ENCODE data around the gene UBE2C.

Gene UBE2C

DNA sequence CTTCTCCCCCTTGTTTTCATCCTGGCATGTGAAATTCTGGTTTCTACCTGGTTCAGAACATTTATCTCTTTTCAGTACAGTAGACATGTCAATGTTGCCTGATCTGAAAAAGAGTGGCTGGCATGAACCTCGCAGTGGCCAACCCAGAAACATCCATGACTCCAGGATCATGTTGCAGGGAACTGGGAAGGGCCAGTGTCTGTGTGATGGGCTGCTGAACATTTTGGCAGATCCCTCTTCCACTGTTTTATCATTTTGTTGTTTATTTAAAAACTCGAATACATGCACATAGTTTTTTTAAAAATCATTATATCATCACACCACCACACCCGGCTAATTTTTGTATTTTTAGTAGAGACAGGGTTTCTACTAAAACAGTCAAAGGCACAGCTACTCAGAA lies 39.8 kb upstream of the UBE2C start:
- Histone ChIP-seq H3K4me2 (ENCODE audit: low read depth, low read length) (no peak overlapping the region), H3K9me3 (replicated peaks; ENCODE audit: insufficient read depth, low read length) (no peaks in the 10 kb centered on the region)
- no peak for TF ChIP-seq EZH2 (optimal IDR thresholded peaks at IDR 0.05; ENCODE audit: low read depth, low read length)
- no peak for TF ChIP-seq EZH2phosphoT487 (IDR thresholded peaks at IDR 0.05; ENCODE audit: low read length)
- no peak for TF ChIP-seq CTCF (IDR thresholded peaks at IDR 0.05; ENCODE audit: low read length)

GRCh38 chr20:45774945-45775344 lies 37.5 kb upstream of the UBE2C start:
- H3K9ac ChIP-seq (ENCODE audit: low read length), result no peak overlapping the region
- H3K36me3 ChIP-seq (replicated peaks; ENCODE audit: insufficient read depth, low read length), result no peaks in the 10 kb centered on the region
- H3K4me2 ChIP-seq (ENCODE audit: low read depth, low read length), result no peak overlapping the region
- no peaks in the 10 kb centered on the region for H3K9me3 ChIP-seq (replicated peaks; ENCODE audit: insufficient read depth, low read length)
- H3K4me1 ChIP-seq (ENCODE audit: low read length), result no peaks in the 10 kb centered on the region
- H3K27me3 ChIP-seq (replicated peaks; ENCODE audit: insufficient read depth, low read length), result no peaks in the 10 kb centered on the region
- no peaks in the 10 kb centered on the region for H3F3A ChIP-seq (ENCODE audit: insufficient read depth, low read length)
- H3K9me2 ChIP-seq (replicated peaks; ENCODE audit: insufficient read depth, low read length), result no peaks in the 10 kb centered on the region
- no peaks in the 10 kb centered on the region for H4K20me1 ChIP-seq (ENCODE audit: insufficient read depth, low read length)
- no peaks in the 10 kb centered on the region for H3K79me2 ChIP-seq (ENCODE audit: low read length)
- DNase-seq, result no peak
- no peak overlapping the region for H3K4me3 ChIP-seq (ENCODE audit: low read length)
- H2AFZ ChIP-seq (ENCODE audit: low read length), result no peak overlapping the region
- no peak overlapping the region for H3K27ac ChIP-seq (ENCODE audit: low read length)
- TF ChIP-seq EZH2 (optimal IDR thresholded peaks at IDR 0.05; ENCODE audit: low read depth, low read length) (no peak), CTCF (IDR thresholded peaks at IDR 0.05; ENCODE audit: low read length) (no peak), EZH2phosphoT487 (IDR thresholded peaks at IDR 0.05; ENCODE audit: low read length) (no peak)

More for the DNA sequence above, 39.8 kb upstream of the UBE2C start:
- H3K4me1 ChIP-seq (ENCODE audit: low read length), result no peaks in the 10 kb centered on the region
- no peaks in the 10 kb centered on the region for H3K27me3 ChIP-seq (replicated peaks; ENCODE audit: insufficient read depth, low read length)
- no peak overlapping the region for H3K9ac ChIP-seq (ENCODE audit: low read length)
- no peaks in the 10 kb centered on the region for H3K9me2 ChIP-seq (replicated peaks; ENCODE audit: insufficient read depth, low read length)
- H4K20me1 ChIP-seq (ENCODE audit: insufficient read depth, low read length), result no peaks in the 10 kb centered on the region
- no peak for DNase-seq
- H3K36me3 ChIP-seq (replicated peaks; ENCODE audit: insufficient read depth, low read length), result no peaks in the 10 kb centered on the region
- no peak overlapping the region for H3K27ac ChIP-seq (ENCODE audit: low read length)
- H3K4me3 ChIP-seq (ENCODE audit: low read length), result no peak overlapping the region
- no peaks in the 10 kb centered on the region for H3K79me2 ChIP-seq (ENCODE audit: low read length)
- H2AFZ ChIP-seq (ENCODE audit: low read length), result no peak overlapping the region
- H3F3A ChIP-seq (ENCODE audit: insufficient read depth, low read length), result no peaks in the 10 kb centered on the region

GRCh38 chr20:45775411-45775810 lies 37.0 kb upstream of the UBE2C start:
- Histone ChIP-seq H3K4me3 (ENCODE audit: low read length) (no peak overlapping the region), H3F3A (ENCODE audit: insufficient read depth, low read length) (no peaks in the 10 kb centered on the region), H3K27ac (ENCODE audit: low read length) (no peak overlapping the region), H3K9me3 (replicated peaks; ENCODE audit: insufficient read depth, low read length) (no peaks in the 10 kb centered on the region), H3K9me2 (replicated peaks; ENCODE audit: insufficient read depth, low read length) (no peaks in the 10 kb centered on the region), H2AFZ (ENCODE audit: low read length) (no peak overlapping the region), H3K4me2 (ENCODE audit: low read depth, low read length) (no peak overlapping the region), H3K4me1 (ENCODE audit: low read length) (no peaks in the 10 kb centered on the region), H4K20me1 (ENCODE audit: insufficient read depth, low read length) (no peaks in the 10 kb centered on the region), H3K27me3 (replicated peaks; ENCODE audit: insufficient read depth, low read length) (no peaks in the 10 kb centered on the region), H3K79me2 (ENCODE audit: low read length) (no peaks in the 10 kb centered on the region), H3K9ac (ENCODE audit: low read length) (no peak overlapping the region), H3K36me3 (replicated peaks; ENCODE audit: insufficient read depth, low read length) (no peaks in the 10 kb centered on the region)
- no peak for DNase-seq
- TF ChIP-seq CTCF (IDR thresholded peaks at IDR 0.05; ENCODE audit: low read length) (no peak), EZH2phosphoT487 (IDR thresholded peaks at IDR 0.05; ENCODE audit: low read length) (no peak), EZH2 (optimal IDR thresholded peaks at IDR 0.05; ENCODE audit: low read depth, low read length) (no peak)

Measured in MM.1S (cell line).